MCF 10A (cell line): ENCODE measurements around the gene LARP1B. TPM values are rescaled to one million over a fixed set of nuclear protein-coding genes. Genes with fewer than 3 reads are reported as not detected.

ENCODE experiments used
- BruUV-seq: library from RNA; stranded (reverse); fragments of 400-500 nt; replicated peaks from 2 replicates; lab custom pipeline; 2021; lab: Mats Ljungman, UMichigan
- CTCF ChIA-PET: fragments of 300-600 bp; sonication (Branson Sonifier 250); formaldehyde crosslinking; extraction: SDS; loops from one replicate; lab custom pipeline; 2021; ENCODE audit warnings: antibody characterized with exemption, inconsistent platforms; lab: Yijun Ruan, JAX
- POLR2A ChIA-PET: fragments of 300-600, 350-650 bp; sonication (Branson Sonifier 250); formaldehyde crosslinking; extraction: SDS; loops from one replicate; lab custom pipeline; 2020; ENCODE audit warnings: antibody characterized with exemption, inconsistent platforms; lab: Yijun Ruan, JAX
- DNase-seq: peaks from one replicate; pipeline ENCODE4 v3.0.0-alpha.2; 2018; ENCODE audit not compliant: unreplicated experiment
- H3K27ac Mint-ChIP-seq: one replicate; pipeline ENCODE4 v1.8.0; 2022; ENCODE audit warnings: mild to moderate bottlenecking, low read depth, mixed read lengths; ENCODE audit not compliant: unreplicated experiment
- H3K27me3 Mint-ChIP-seq: one replicate; pipeline ENCODE4 v1.8.0; 2022; ENCODE audit warnings: mixed read lengths; ENCODE audit not compliant: insufficient read depth, unreplicated experiment
- H3K36me3 Mint-ChIP-seq: one replicate; pipeline ENCODE4 v1.8.0; 2022; ENCODE audit warnings: mild to moderate bottlenecking, moderate library complexity, mixed read lengths; ENCODE audit not compliant: insufficient read depth, unreplicated experiment
- H3K4me1 Mint-ChIP-seq: one replicate; pipeline ENCODE4 v1.8.0; 2022; ENCODE audit warnings: mixed read lengths; ENCODE audit not compliant: insufficient read depth, unreplicated experiment
- H3K4me3 Mint-ChIP-seq: one replicate; pipeline ENCODE4 v1.8.0; 2022; ENCODE audit warnings: mild to moderate bottlenecking, moderate library complexity, mixed read lengths; ENCODE audit not compliant: unreplicated experiment
- H3K9me3 Mint-ChIP-seq: one replicate; pipeline ENCODE4 v1.8.0; 2022; ENCODE audit warnings: mixed read lengths; ENCODE audit not compliant: unreplicated experiment
- CTCF ChIP-seq: fragments of 200-600 bp; IDR thresholded peaks from one replicate; pipeline ENCODE4 v1.8.0; 2022; ENCODE audit warnings: antibody characterized with exemption, mild to moderate bottlenecking; ENCODE audit not compliant: unreplicated experiment
- intact Hi-C: fragments of 100-400 bp; cut with micrococcal nuclease; formaldehyde crosslinking; loops from 2 replicates; pipeline ENCODE4 v1.14.1; 2022
- total RNA-seq: library from RNA; stranded (reverse); gene quantifications from 2 replicates; pipeline ENCODE4 v1.2.3, GENCODE V29; 2022

Gene LARP1B
- total RNA-seq, 1 experiment from 2014 or later: 62.8 TPM

GRCh38 chr4:128141866-128142265 lies 80.8 kb downstream of the LARP1B start:
- H3K27me3 Mint-ChIP-seq: no peaks in the 10 kb centered on the region
- H3K9me3 Mint-ChIP-seq: peaks cover 7% of the 10 kb centered on the region
- no peaks in the 10 kb centered on the region for H3K4me1 Mint-ChIP-seq
- ChIA-PET CTCF (interaction anchor here (1.3 kb wide), 1 partner anchor 9 kb away, joined by 3 read pairs; no protein-coding TSS in a partner anchor), POLR2A (no interaction called here)
- peaks cover 39% of the 10 kb centered on the region for H3K36me3 Mint-ChIP-seq
- H3K4me3 Mint-ChIP-seq: no peak overlapping the region
- intact Hi-C loops: no loop called here
- no peak overlapping the region for H3K27ac Mint-ChIP-seq
- BruUV-seq: no TSS peak
- DNase-seq: no peak
- no peak for TF ChIP-seq CTCF

GRCh38 chr4:128145727-128146126 lies 84.6 kb downstream of the LARP1B start:
- no peak for TF ChIP-seq CTCF
- intact Hi-C loops: no loop called here

GRCh38 chr4:128153800-128154199 lies 92.7 kb downstream of the LARP1B start:
- Mint-ChIP-seq H3K27me3 (no peaks in the 10 kb centered on the region), H3K4me3 (no peak overlapping the region), H3K36me3 (peaks cover 39% of the 10 kb centered on the region), H3K27ac (peak overlapping the region; percentile 35), H3K4me1 (no peaks in the 10 kb centered on the region), H3K9me3 (peaks cover 7% of the 10 kb centered on the region)
- CTCF ChIA-PET: interaction anchor here (1.2 kb wide), 1 partner anchor 24 kb away, joined by 3 read pairs; no protein-coding TSS in a partner anchor
- no TSS peak for BruUV-seq
- intact Hi-C loops: no loop called here
- TF ChIP-seq CTCF: no peak
- POLR2A ChIA-PET: interaction anchor here (0.8 kb wide), 1 partner anchor 273 kb away, joined by 5 read pairs; the partner anchor contains the start of gene PLK4
- no peak for DNase-seq

More at GRCh38 chr4:128145727-128146126, 84.6 kb downstream of the LARP1B start:
- no peaks in the 10 kb centered on the region for H3K27me3 Mint-ChIP-seq
- H3K4me1 Mint-ChIP-seq: no peaks in the 10 kb centered on the region
- H3K4me3 Mint-ChIP-seq: no peak overlapping the region
- H3K9me3 Mint-ChIP-seq: peaks cover 7% of the 10 kb centered on the region
- no peak overlapping the region for H3K27ac Mint-ChIP-seq
- ChIA-PET POLR2A (no interaction called here), CTCF (interaction anchor here (0.6 kb wide), 1 partner anchor 45 kb away, joined by 4 read pairs; no protein-coding TSS in a partner anchor)
- no peak for DNase-seq
- peaks cover 29% of the 10 kb centered on the region for H3K36me3 Mint-ChIP-seq
- no TSS peak for BruUV-seq

- BruUV-seq: no TSS peak
- Mint-ChIP-seq H3K27me3 (no peaks in the 10 kb centered on the region), H3K4me1 (no peaks in the 10 kb centered on the region), H3K36me3 (peaks cover 27% of the 10 kb centered on the region), H3K9me3 (peaks cover 7% of the 10 kb centered on the region), H3K27ac (no peak overlapping the region), H3K4me3 (no peak overlapping the region)
- DNase-seq: no peak
- TF ChIP-seq CTCF: no peak
- POLR2A ChIA-PET: interaction anchor here (1.0 kb wide), 1 partner anchor 14 kb away, joined by 4 read pairs; no protein-coding TSS in a partner anchor
- CTCF ChIA-PET: interaction anchor here (0.7 to 0.9 kb wide), 2 partner anchors 14 to 280 kb away, joined by 3 read pairs; no protein-coding TSS in a partner anchor
- intact Hi-C loops: no loop called here
Measured at GRCh38 chr4:128155231-128155855, 94.2 kb downstream of the LARP1B start.
